OCI-LY7 (cell line): ENCODE measurements around the gene UGT1A3. TPM values are rescaled to one million over a fixed set of nuclear protein-coding genes. Genes with fewer than 3 reads are reported as not detected.
A peak's percentile ranks its signal among the peaks of the same experiment; 100 is the strongest.

Source experiments
- Bru-seq: library from RNA; stranded (reverse); fragments of 400-500 nt; gene quantifications from one replicate; lab custom pipeline; 2021; lab: Mats Ljungman, UMichigan
- BruChase-seq, 2 experiments: library from RNA; stranded (reverse); fragments of 400-500 nt; gene quantifications; one replicate each; lab custom pipeline; 2021; lab: Mats Ljungman, UMichigan
- BruUV-seq: library from RNA; stranded (reverse); fragments of 400-500 nt; replicated peaks from 2 replicates; lab custom pipeline; 2021; lab: Mats Ljungman, UMichigan
- CTCF ChIA-PET: fragments of 300-600 bp; sonication (Branson Sonifier 250); formaldehyde crosslinking; loops from one replicate; lab custom pipeline; 2022; ENCODE audit warnings: antibody characterized with exemption; ENCODE audit not compliant: unreplicated experiment; lab: Charles Lee
- POLR2A ChIA-PET: fragments of 300-600 bp; sonication (Branson Sonifier 250); formaldehyde crosslinking; loops from one replicate; lab custom pipeline; 2022; ENCODE audit warnings: antibody characterized with exemption; lab: Charles Lee
- DNase-seq: peaks from one replicate; pipeline ENCODE4 v3.0.0-alpha.2; 2015; ENCODE audit warnings: low spot score
- H2AFZ ChIP-seq: fragments of 200-600 bp; sonication (generic), shearing (Covaris generic); 2 replicates; pipeline ENCODE4 v1.6.1; 2014; ENCODE audit warnings: mild to moderate bottlenecking, antibody characterized with exemption, low read length, moderate library complexity
- H3K27ac ChIP-seq: fragments of 200-600 bp; sonication (generic); 2 replicates; pipeline ENCODE4 v1.5.1; 2014; ENCODE audit warnings: mixed run types, low read depth, mild to moderate bottlenecking, moderate library complexity, low read length, inconsistent platforms; ENCODE audit not compliant: poor library complexity, severe bottlenecking
- H3K36me3 ChIP-seq: fragments of 200-600 bp; sonication (generic); 2 replicates; pipeline ENCODE4 v1.6.1; 2014; ENCODE audit warnings: mild to moderate bottlenecking, antibody characterized with exemption, low read length, moderate library complexity, mixed read lengths; ENCODE audit not compliant: insufficient read depth
- H3K4me1 ChIP-seq: fragments of 200-600 bp; sonication (generic); 2 replicates; pipeline ENCODE4 v1.5.1; 2014; ENCODE audit warnings: mild to moderate bottlenecking, low read length; ENCODE audit not compliant: insufficient read depth, poor library complexity, severe bottlenecking
- H3K4me2 ChIP-seq: fragments of 200-600 bp; sonication (generic); 2 replicates; pipeline ENCODE4 v1.6.1; 2014; ENCODE audit warnings: mild to moderate bottlenecking, low read length
- H3K4me3 ChIP-seq: fragments of 200-600 bp; sonication (generic); 2 replicates; pipeline ENCODE4 v1.5.1; 2014; ENCODE audit warnings: mild to moderate bottlenecking, low read depth, low read length; ENCODE audit not compliant: poor library complexity, severe bottlenecking
- H3K79me2 ChIP-seq: fragments of 200-600 bp; sonication (generic); 2 replicates; pipeline ENCODE4 v1.6.1; 2016; ENCODE audit warnings: low read depth, mild to moderate bottlenecking, low read length, moderate library complexity, mixed read lengths; ENCODE audit not compliant: insufficient read depth
- H3K9me2 ChIP-seq: fragments of 200-600 bp; sonication (generic); 2 replicates; pipeline ENCODE4 v1.6.1; 2016; ENCODE audit warnings: mild to moderate bottlenecking, low read length, mixed read lengths; ENCODE audit not compliant: insufficient read depth
- H3K9me3 ChIP-seq: fragments of 200-600 bp; sonication (generic); 2 replicates; pipeline ENCODE4 v1.6.1; 2014; ENCODE audit warnings: mild to moderate bottlenecking, mixed run types, low read length, mixed read lengths
- H4K20me1 ChIP-seq: fragments of 200-600 bp; sonication (generic); 2 replicates; pipeline ENCODE4 v1.6.1; 2014; ENCODE audit warnings: mild to moderate bottlenecking, antibody characterized with exemption, low read length, moderate library complexity, mixed read lengths; ENCODE audit not compliant: insufficient read depth
- EZH2phosphoT487 ChIP-seq: fragments of 200-600 bp; sonication (generic); IDR thresholded peaks from 2 replicates; pipeline ENCODE4 v1.6.1; 2018; ENCODE audit warnings: low read depth, borderline replicate concordance, mild to moderate bottlenecking, mixed run types, antibody characterized with exemption, low read length, moderate library complexity, mixed read lengths
- intact Hi-C: fragments of 100-400 bp; cut with micrococcal nuclease; formaldehyde crosslinking; loops from one replicate; pipeline ENCODE4 v1.10.0; 2022; ENCODE audit not compliant: unreplicated experiment
- long read RNA-seq: library from polyadenylated mRNA; stranded (forward); transcript quantifications from one replicate; pipeline ENCODE4 v2.0.0, GENCODE V29; 2022
- total RNA-seq, 2 experiments: library from RNA; depleted of rRNA in 1 of 2; stranded (reverse); fragments of >200 nt in 1 of 2; shearing (Covaris generic) in 1 of 2; gene quantifications; 2 replicates each; pipeline ENCODE4 v1.2.3, GENCODE V29; 2014 to 2022
- TF ChIP-seq, protein P1 (sequence below): fragments of 200-600 bp; sonication (generic); conservative IDR thresholded peaks from 2 replicates; pipeline ENCODE4 v1.5.1; 2014; ENCODE audit warnings: mild to moderate bottlenecking, antibody characterized with exemption, low read length, moderate library complexity, mixed read lengths

The UGT1A3 gene
- total RNA-seq (2014; rRNA removed; shearing (Covaris generic)), result not detected in 2 replicates
- not detected in 2 replicates for total RNA-seq (2022)
- Bru-seq, nascent RNA, result percentile 20 among the genes with signal in this experiment
- not detected for BruChase-seq, experiment 1, labeled RNA remaining after a 6-hour chase
- percentile 29 among the genes with signal in this experiment for BruChase-seq, experiment 2, labeled RNA remaining after a 2-hour chase
- long read RNA-seq, result 0 reads

DNA sequence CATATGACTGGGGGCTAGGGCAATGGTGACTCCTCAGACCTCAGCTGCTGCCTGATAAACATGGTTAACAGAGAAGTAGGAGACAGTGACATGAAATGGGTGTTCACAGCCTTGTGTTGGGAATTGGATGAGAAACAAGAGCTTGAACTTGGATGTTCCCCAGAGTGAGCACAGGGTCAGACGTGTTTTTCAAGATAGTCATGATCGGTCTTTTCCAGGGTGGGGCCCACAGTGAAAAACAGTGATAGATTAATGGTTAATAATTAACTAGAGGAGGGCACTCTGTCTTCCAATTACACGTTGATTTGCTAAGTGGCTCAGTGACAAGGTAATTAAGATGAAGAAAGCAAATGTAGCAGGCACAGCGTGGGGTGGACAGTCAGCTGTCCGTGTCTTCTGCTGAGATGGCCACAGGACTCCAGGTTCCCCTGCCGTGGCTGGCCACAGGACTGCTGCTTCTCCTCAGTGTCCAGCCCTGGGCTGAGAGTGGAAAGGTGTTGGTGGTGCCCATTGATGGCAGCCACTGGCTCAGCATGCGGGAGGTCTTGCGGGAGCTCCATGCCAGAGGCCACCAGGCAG is at the start of gene UGT1A3:
TSS of gene UGT1A3 (plus strand) at position 320 of the 579 bp plus-strand sequence. CDS start at position 405, 85 bp downstream.
- H3K36me3 ChIP-seq, result no peaks in the 10 kb centered on the region
- POLR2A ChIA-PET, result no interaction called here
- no TSS peak for BruUV-seq
- no peaks in the 10 kb centered on the region for H3K9me2 ChIP-seq
- no peak for DNase-seq
- no peaks in the 10 kb centered on the region for H3K4me1 ChIP-seq
- H3K9me3 ChIP-seq, result no peaks in the 10 kb centered on the region
- H3K4me3 ChIP-seq, result no peak within 1 kb of the TSS
- TF ChIP-seq EZH2phosphoT487, result no peak
- TF ChIP-seq, protein P1, sequence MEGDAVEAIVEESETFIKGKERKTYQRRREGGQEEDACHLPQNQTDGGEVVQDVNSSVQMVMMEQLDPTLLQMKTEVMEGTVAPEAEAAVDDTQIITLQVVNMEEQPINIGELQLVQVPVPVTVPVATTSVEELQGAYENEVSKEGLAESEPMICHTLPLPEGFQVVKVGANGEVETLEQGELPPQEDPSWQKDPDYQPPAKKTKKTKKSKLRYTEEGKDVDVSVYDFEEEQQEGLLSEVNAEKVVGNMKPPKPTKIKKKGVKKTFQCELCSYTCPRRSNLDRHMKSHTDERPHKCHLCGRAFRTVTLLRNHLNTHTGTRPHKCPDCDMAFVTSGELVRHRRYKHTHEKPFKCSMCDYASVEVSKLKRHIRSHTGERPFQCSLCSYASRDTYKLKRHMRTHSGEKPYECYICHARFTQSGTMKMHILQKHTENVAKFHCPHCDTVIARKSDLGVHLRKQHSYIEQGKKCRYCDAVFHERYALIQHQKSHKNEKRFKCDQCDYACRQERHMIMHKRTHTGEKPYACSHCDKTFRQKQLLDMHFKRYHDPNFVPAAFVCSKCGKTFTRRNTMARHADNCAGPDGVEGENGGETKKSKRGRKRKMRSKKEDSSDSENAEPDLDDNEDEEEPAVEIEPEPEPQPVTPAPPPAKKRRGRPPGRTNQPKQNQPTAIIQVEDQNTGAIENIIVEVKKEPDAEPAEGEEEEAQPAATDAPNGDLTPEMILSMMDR, result no peak
- no peak within 1 kb of the TSS for H2AFZ ChIP-seq
- no peaks in the 10 kb centered on the region for H4K20me1 ChIP-seq
- CTCF ChIA-PET, result no interaction called here
- H3K4me2 ChIP-seq, result no peak within 1 kb of the TSS
- H3K27ac ChIP-seq, result no peak within 1 kb of the TSS
- no peaks in the 10 kb centered on the region for H3K79me2 ChIP-seq
- intact Hi-C loops, result loop anchor here (5.0 kb wide), 1 partner anchor 792 kb away; no protein-coding TSS in a partner anchor

DNA sequence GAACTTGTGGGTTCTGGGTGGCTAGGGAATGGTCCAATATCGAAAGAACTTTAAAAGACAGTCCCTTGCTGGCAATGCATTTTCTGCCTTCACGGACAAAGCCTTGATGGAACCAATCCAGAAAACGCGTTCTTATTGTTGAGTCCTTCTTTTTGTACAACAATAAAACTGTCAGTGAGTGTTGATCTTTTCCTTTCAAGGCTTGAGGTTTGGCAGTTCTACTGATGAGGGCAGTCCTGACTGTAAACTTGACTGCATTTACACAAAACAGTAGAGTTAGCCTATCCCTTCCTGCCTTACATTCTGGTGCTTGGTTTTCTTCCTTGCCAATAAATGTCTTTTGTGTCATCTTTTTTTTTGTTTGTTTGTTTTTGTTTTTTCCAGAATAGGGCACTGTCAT is 49.6 kb upstream of the UGT1A3 start:
- Histone ChIP-seq H4K20me1 (no peaks in the 10 kb centered on the region), H3K9me2 (no peaks in the 10 kb centered on the region), H3K36me3 (no peaks in the 10 kb centered on the region), H3K4me1 (peaks cover 3% of the 10 kb centered on the region), H3K4me3 (no peak overlapping the region), H3K4me2 (no peak overlapping the region), H3K27ac (no peak overlapping the region), H2AFZ (no peak overlapping the region), H3K9me3 (no peaks in the 10 kb centered on the region), H3K79me2 (no peaks in the 10 kb centered on the region)
- BruUV-seq, result no TSS peak
- CTCF ChIA-PET, result no interaction called here
- POLR2A ChIA-PET, result no interaction called here
- TF ChIP-seq EZH2phosphoT487, result no peak
- TF ChIP-seq, protein P1, result no peak
- no peak for DNase-seq
- intact Hi-C loops, result no loop called here

DNA sequence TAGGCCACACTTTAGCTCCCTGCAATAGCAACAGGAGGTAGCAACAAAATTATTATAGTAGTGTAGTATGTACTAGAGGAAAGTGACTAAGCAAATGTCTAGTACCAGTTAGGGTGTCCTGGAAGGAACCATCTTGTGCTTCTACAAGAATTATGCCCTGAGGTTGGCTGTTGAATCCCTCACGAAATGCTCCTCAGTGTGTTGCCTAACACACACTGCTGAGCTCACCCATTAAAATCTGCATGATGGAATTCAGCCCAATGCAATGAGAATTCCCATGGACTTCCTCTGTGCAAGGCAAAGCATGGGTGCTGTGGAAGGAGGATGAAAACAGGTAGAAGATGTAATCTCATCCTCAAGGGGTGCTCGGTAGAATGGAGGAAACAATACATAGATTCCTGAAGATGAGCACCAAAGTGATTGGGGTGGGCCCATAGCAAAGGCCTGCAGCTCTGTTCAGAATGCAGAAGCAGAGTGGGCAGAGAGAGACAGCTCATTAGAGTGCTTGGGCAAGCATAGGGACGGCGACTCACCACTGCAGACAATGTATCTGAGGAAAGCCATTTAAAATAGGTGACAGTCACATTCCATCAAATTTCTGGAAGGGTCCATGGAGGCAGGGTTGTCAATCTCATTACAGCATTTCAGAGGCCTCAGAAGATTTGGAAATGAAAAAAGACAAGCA is 48.3 kb upstream of the UGT1A3 start:
- TF ChIP-seq, protein P1, result no peak
- no peak for TF ChIP-seq EZH2phosphoT487
- Histone ChIP-seq H3K4me1 (peaks cover 3% of the 10 kb centered on the region), H4K20me1 (no peaks in the 10 kb centered on the region), H3K4me3 (no peak overlapping the region), H2AFZ (no peak overlapping the region), H3K4me2 (no peak overlapping the region), H3K79me2 (no peaks in the 10 kb centered on the region), H3K27ac (no peak overlapping the region), H3K9me3 (no peaks in the 10 kb centered on the region), H3K36me3 (no peaks in the 10 kb centered on the region), H3K9me2 (no peaks in the 10 kb centered on the region)
- ChIA-PET POLR2A (no interaction called here), CTCF (no interaction called here)
- intact Hi-C loops, result no loop called here
- no TSS peak for BruUV-seq
- DNase-seq, result no peak
